ENCODE results near the gene MUC5B.
"Not testable (repeated sequence)": the region's sequence is repeated elsewhere in the genome, so short reads cannot be mapped to it uniquely, and the experiment has no call there.

MUC5B gene

GRCh38 chr11:1222491-1223345 is at the start of gene MUC5B:
TSS of gene MUC5B (plus strand) at chr11:1223066. CDS start at chr11:1223124, 58 bp downstream.
- FAIRE-seq (no peak), DNase-seq (ENCODE audit: low spot score) (no peak)

- not testable (repeated sequence) for FAIRE-seq; DNase-seq (ENCODE audit: low spot score)
Observed at GRCh38 chr11:1173396-1173795, 49.5 kb upstream of the MUC5B start.

GRCh38 chr11:1174441-1175370 is 48.2 kb upstream of the MUC5B start:
- DNase-seq (ENCODE audit: low spot score) (no peak), FAIRE-seq (no peak)

GRCh38 chr11:1175461-1176223 is 47.2 kb upstream of the MUC5B start:
- FAIRE-seq: no peak
- DNase-seq (ENCODE audit: low spot score): no peak

- DNase-seq (ENCODE audit: low spot score): no peak
- no peak for FAIRE-seq
Observed at GRCh38 chr11:1176224-1177019, 46.4 kb upstream of the MUC5B start.

- DNase-seq (ENCODE audit: low spot score) (no peak), FAIRE-seq (no peak)
Observed at GRCh38 chr11:1177020-1177770, 45.7 kb upstream of the MUC5B start.

- DNase-seq (ENCODE audit: low spot score) (no peak), FAIRE-seq (no peak)
Observed at GRCh38 chr11:1177771-1178090, 45.1 kb upstream of the MUC5B start.

- DNase-seq (ENCODE audit: low spot score) (no peak), FAIRE-seq (no peak)
Observed at GRCh38 chr11:1178201-1178885, 44.5 kb upstream of the MUC5B start.

GRCh38 chr11:1178906-1179305 is 44.0 kb upstream of the MUC5B start:
- FAIRE-seq (no peak), DNase-seq (ENCODE audit: low spot score) (no peak)

GRCh38 chr11:1179641-1180040 is 43.2 kb upstream of the MUC5B start:
- FAIRE-seq (no peak), DNase-seq (ENCODE audit: low spot score) (no peak)

GRCh38 chr11:1180171-1180570 is 42.7 kb upstream of the MUC5B start:
- DNase-seq (ENCODE audit: low spot score): no peak
- FAIRE-seq: no peak

- no peak for FAIRE-seq
- no peak for DNase-seq (ENCODE audit: low spot score)
Observed at GRCh38 chr11:1180947-1181391, 41.9 kb upstream of the MUC5B start.

GRCh38 chr11:1181420-1181819 is 41.4 kb upstream of the MUC5B start:
- FAIRE-seq (no peak), DNase-seq (ENCODE audit: low spot score) (no peak)

GRCh38 chr11:1181853-1182535 is 40.9 kb upstream of the MUC5B start:
- DNase-seq (ENCODE audit: low spot score) (no peak), FAIRE-seq (no peak)

GRCh38 chr11:1184139-1184538 is 38.7 kb upstream of the MUC5B start:
- not testable (repeated sequence) for DNase-seq (ENCODE audit: low spot score); FAIRE-seq

GRCh38 chr11:1188451-1189130 is 34.3 kb upstream of the MUC5B start:
- not testable (repeated sequence) for DNase-seq (ENCODE audit: low spot score); FAIRE-seq

GRCh38 chr11:1189816-1190215 is 33.0 kb upstream of the MUC5B start:
- FAIRE-seq; DNase-seq (ENCODE audit: low spot score): not testable (repeated sequence)

All from RCC 7860 (cell line).